Suppressor macrophage treated with lipopolysaccharide for 4 hours (primary cell): Measurements from ENCODE around the gene NADK.
"Not testable (repeated sequence)": the region's sequence is repeated elsewhere in the genome, so short reads cannot be mapped to it uniquely, and the experiment has no call there.

Experiments
- DNase-seq: peaks from one replicate; pipeline ENCODE4 v3.0.0-alpha.2; 2020

The NADK gene

GRCh38 chr1:1703796-1704195 is 74.5 kb downstream of the NADK start:
- DNase-seq, result no peak

- not testable (repeated sequence) for DNase-seq
These were observed 75.8 kb downstream of the NADK start for GRCh38 chr1:1702506-1702905.
